GM12872 (cell line): ENCODE results near the gene COA8.

Experiments
- CTCF ChIP-seq: IDR thresholded peaks from 3 replicates; pipeline ENCODE4 v1.5.1; 2011; ENCODE audit warnings: low read depth, mild to moderate bottlenecking, low read length, moderate library complexity; ENCODE audit not compliant: insufficient read depth

COA8 gene

GRCh38 chr14:103532216-103533136, 30.3 kb upstream of the COA8 start:
- TF ChIP-seq CTCF, result no peak

GRCh38 chr14:103533137-103533998, 29.4 kb upstream of the COA8 start:
- no peak for TF ChIP-seq CTCF

GRCh38 chr14:103533999-103534575, 28.7 kb upstream of the COA8 start:
- TF ChIP-seq CTCF, result no peak

- no peak for TF ChIP-seq CTCF
Measured at GRCh38 chr14:103534576-103535061, 28.1 kb upstream of the COA8 start.

- TF ChIP-seq CTCF, result no peak
Measured at GRCh38 chr14:103535081-103535890, 27.5 kb upstream of the COA8 start.

- TF ChIP-seq CTCF, result no peak
Measured at GRCh38 chr14:103535891-103536565, 26.7 kb upstream of the COA8 start.
